DND-41 (cell line): ENCODE measurements around the gene HAUS8.
"Not testable (repeated sequence)": the region's sequence is repeated elsewhere in the genome, so short reads cannot be mapped to it uniquely, and the experiment has no call there.

ENCODE experiments used
- ATAC-seq: fragments of 200-7000 bp; cut with Tn5 transposase; 3 replicates; pipeline ENCODE4 v1.9.1; 2021; ENCODE audit warnings: low read depth; ENCODE audit not compliant: insufficient read depth
- DNase-seq: peaks from one replicate; pipeline ENCODE4 v3.0.0-alpha.2; 2020
- H2AFZ ChIP-seq: 2 replicates; pipeline ENCODE4 v1.6.0; 2012; ENCODE audit warnings: low read depth, low read length
- H3K27ac ChIP-seq: 2 replicates; pipeline ENCODE4 v1.5.1; 2012; ENCODE audit warnings: low read length, inconsistent platforms
- H3K27me3 ChIP-seq: fragments of 200-600 bp; sonication (generic); 2 replicates; pipeline ENCODE4 v1.6.0; 2012; ENCODE audit warnings: low read length, mild to moderate bottlenecking, inconsistent platforms; ENCODE audit not compliant: insufficient read depth, poor library complexity
- H3K36me3 ChIP-seq: 2 replicates; pipeline ENCODE4 v1.5.1; 2012; ENCODE audit warnings: low read length, inconsistent platforms; ENCODE audit not compliant: insufficient read depth
- H3K4me1 ChIP-seq: 2 replicates; pipeline ENCODE4 v1.5.1; 2012; ENCODE audit warnings: mild to moderate bottlenecking, low read length; ENCODE audit not compliant: insufficient read depth
- H3K4me2 ChIP-seq: 2 replicates; pipeline ENCODE4 v1.6.0; 2012; ENCODE audit warnings: mild to moderate bottlenecking, moderate library complexity, low read length, inconsistent platforms; ENCODE audit not compliant: insufficient read depth
- H3K4me3 ChIP-seq, 2 experiments: fragments of 200-600 bp in 1 of 2; shearing (Covaris generic) in 1 of 2; 2 replicates each; pipeline ENCODE4 v1.5.1; 2012 to 2016; ENCODE audit warnings: inconsistent platforms in 2 of 2, low read length in 2 of 2, mild to moderate bottlenecking in 2 of 2, low read depth in 1 of 2, moderate library complexity in 1 of 2
- H3K79me2 ChIP-seq: 2 replicates; pipeline ENCODE4 v1.6.0; 2012; ENCODE audit warnings: low read length, inconsistent platforms; ENCODE audit not compliant: insufficient read depth
- H3K9ac ChIP-seq: 2 replicates; pipeline ENCODE4 v1.6.0; 2012; ENCODE audit warnings: low read depth, mild to moderate bottlenecking, inconsistent platforms, low read length, moderate library complexity
- H3K9me3 ChIP-seq: 2 replicates; pipeline ENCODE4 v1.5.1; 2012; ENCODE audit warnings: low read length, moderate library complexity, mild to moderate bottlenecking, inconsistent platforms; ENCODE audit not compliant: insufficient read depth, severe bottlenecking
- H4K20me1 ChIP-seq: 2 replicates; pipeline ENCODE4 v1.6.0; 2012; ENCODE audit warnings: low read length; ENCODE audit not compliant: insufficient read depth
- EZH2 ChIP-seq: IDR thresholded peaks from 3 replicates; pipeline ENCODE4 v1.6.1; 2012; ENCODE audit warnings: borderline replicate concordance, low read depth, mild to moderate bottlenecking, moderate library complexity, low read length, inconsistent platforms; ENCODE audit not compliant: severe bottlenecking
- TF ChIP-seq, protein P1 (sequence below): IDR thresholded peaks from 2 replicates; pipeline ENCODE4 v1.5.1; 2012; ENCODE audit warnings: borderline replicate concordance, low read length, moderate library complexity, mild to moderate bottlenecking; ENCODE audit not compliant: poor library complexity, severe bottlenecking; ENCODE audit errors: extremely low read depth

Gene HAUS8

DNA sequence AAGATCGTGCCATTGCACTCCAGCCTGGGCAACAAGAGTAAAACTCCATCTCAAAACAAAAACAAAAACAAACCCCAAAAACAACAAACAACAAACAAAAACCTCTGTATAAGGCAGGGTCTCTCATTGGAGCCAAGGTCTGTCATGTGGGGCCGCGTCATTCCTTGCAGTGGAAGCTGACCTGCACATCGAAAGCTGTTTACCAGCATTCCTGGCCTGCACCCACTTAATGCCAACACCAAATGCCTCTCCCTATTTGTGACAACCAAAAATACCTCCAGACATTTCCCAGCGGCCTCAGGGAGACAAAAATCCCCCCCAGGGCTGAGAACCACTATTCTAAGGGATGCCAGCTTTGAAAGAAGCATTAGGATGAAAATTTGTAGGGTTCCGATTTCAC, 49.9 kb downstream of the HAUS8 start:
- no peaks in the 10 kb centered on the region for H3K4me1 ChIP-seq
- no peaks in the 10 kb centered on the region for H4K20me1 ChIP-seq
- no peaks in the 10 kb centered on the region for H3K27me3 ChIP-seq
- H2AFZ ChIP-seq = no peak overlapping the region
- ATAC-seq (no peak), DNase-seq (no peak)
- no peak overlapping the region for H3K9ac ChIP-seq
- no peak overlapping the region for H3K27ac ChIP-seq
- TF ChIP-seq EZH2 = no peak
- TF ChIP-seq, protein P1, sequence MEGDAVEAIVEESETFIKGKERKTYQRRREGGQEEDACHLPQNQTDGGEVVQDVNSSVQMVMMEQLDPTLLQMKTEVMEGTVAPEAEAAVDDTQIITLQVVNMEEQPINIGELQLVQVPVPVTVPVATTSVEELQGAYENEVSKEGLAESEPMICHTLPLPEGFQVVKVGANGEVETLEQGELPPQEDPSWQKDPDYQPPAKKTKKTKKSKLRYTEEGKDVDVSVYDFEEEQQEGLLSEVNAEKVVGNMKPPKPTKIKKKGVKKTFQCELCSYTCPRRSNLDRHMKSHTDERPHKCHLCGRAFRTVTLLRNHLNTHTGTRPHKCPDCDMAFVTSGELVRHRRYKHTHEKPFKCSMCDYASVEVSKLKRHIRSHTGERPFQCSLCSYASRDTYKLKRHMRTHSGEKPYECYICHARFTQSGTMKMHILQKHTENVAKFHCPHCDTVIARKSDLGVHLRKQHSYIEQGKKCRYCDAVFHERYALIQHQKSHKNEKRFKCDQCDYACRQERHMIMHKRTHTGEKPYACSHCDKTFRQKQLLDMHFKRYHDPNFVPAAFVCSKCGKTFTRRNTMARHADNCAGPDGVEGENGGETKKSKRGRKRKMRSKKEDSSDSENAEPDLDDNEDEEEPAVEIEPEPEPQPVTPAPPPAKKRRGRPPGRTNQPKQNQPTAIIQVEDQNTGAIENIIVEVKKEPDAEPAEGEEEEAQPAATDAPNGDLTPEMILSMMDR = no peak
- no peak overlapping the region for H3K4me3 ChIP-seq
- no peak overlapping the region for H3K4me2 ChIP-seq
- peaks cover 21% of the 10 kb centered on the region for H3K9me3 ChIP-seq
- no peaks in the 10 kb centered on the region for H3K36me3 ChIP-seq
- no peaks in the 10 kb centered on the region for H3K79me2 ChIP-seq

DNA sequence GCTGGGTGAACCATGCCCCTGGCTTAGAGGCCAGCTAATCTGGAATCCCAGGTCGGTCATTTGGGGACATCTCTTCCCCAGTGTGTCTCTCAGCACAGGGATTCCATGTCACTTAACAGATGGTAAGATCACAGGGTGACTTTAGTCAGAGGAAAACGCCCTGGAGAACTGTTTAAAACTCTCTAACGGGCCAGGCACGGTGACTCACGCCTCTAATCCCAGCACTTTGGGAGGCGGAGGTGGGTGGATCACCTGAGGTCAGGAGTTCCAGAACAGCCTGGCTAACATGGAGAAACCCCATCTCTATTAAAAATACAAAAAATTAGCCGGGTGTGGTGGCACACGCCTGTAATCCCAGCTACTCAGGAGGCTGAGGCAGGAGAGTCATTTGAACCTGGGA, 50.3 kb downstream of the HAUS8 start:
- not testable (repeated sequence) for H3K27ac ChIP-seq, H3K4me2 ChIP-seq, ATAC-seq

DNA sequence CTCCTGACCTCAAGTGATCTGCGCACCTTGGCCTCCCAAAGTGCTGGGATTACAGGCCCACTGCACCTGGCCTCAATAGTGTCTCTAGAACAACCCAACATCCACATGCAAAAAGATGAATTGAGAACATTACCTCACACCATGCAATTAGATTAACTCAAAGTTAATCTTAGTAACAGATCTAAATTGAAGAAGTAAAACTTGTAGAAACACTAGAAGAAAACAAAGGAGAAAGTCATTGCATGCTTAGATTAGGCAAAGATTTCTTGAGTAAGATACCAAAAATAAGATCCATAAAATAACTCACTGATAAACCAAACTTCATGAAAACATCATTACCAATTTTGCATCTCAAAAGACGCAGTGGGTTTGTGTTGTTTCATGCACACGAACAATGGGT, 51.4 kb downstream of the HAUS8 start:
- H3K4me3 ChIP-seq = no peak overlapping the region
- H2AFZ ChIP-seq = no peak overlapping the region
- H3K27me3 ChIP-seq = no peaks in the 10 kb centered on the region
- no peak overlapping the region for H3K27ac ChIP-seq
- no peak for DNase-seq
- no peak for ATAC-seq
- no peaks in the 10 kb centered on the region for H3K4me1 ChIP-seq
- H3K9ac ChIP-seq = no peak overlapping the region
- TF ChIP-seq EZH2 = no peak
- TF ChIP-seq, protein P1 = no peak
- no peaks in the 10 kb centered on the region for H4K20me1 ChIP-seq
- peaks cover 21% of the 10 kb centered on the region for H3K9me3 ChIP-seq
- no peak overlapping the region for H3K4me2 ChIP-seq
- no peaks in the 10 kb centered on the region for H3K36me3 ChIP-seq
- no peaks in the 10 kb centered on the region for H3K79me2 ChIP-seq

More for the DNA sequence above, 50.3 kb downstream of the HAUS8 start:
- not testable (repeated sequence) for H3K36me3 ChIP-seq, H3K79me2 ChIP-seq, DNase-seq, H2AFZ ChIP-seq, H3K9ac ChIP-seq, H3K4me1 ChIP-seq, H3K27me3 ChIP-seq, H4K20me1 ChIP-seq, H3K4me3 ChIP-seq
- H3K9me3 ChIP-seq = peaks cover 21% of the 10 kb centered on the region

DNA sequence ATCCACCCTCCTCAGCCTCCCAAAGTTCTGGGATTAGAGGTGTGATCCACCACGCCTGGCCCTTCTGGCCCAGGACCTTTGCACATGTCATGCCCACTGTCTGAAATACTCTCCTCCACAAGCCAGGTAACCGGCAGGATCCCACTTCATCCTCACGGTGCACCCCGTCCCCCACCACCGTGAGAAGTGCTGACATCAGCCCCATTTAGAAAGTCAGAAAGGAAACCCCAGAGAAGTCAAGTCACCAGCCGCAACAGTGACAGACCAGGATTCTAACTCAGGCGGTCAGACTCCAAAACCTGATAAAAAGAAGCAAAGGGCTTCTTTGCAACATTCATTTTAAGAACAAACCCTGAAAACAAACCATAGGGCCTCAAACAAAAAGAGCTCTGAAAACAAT, 52.5 kb downstream of the HAUS8 start:
- H4K20me1 ChIP-seq = no peaks in the 10 kb centered on the region
- H3K9ac ChIP-seq = no peak overlapping the region
- H3K27me3 ChIP-seq = no peaks in the 10 kb centered on the region
- ATAC-seq = no peak
- H3K27ac ChIP-seq = no peak overlapping the region
- H2AFZ ChIP-seq = no peak overlapping the region
- no peak for TF ChIP-seq EZH2
- TF ChIP-seq, protein P1 = no peak
- H3K79me2 ChIP-seq = no peaks in the 10 kb centered on the region
- no peak for DNase-seq
- no peak overlapping the region for H3K4me2 ChIP-seq
- no peaks in the 10 kb centered on the region for H3K4me1 ChIP-seq
- no peaks in the 10 kb centered on the region for H3K36me3 ChIP-seq
- peaks cover 21% of the 10 kb centered on the region for H3K9me3 ChIP-seq
- no peak overlapping the region for H3K4me3 ChIP-seq
